GM13977 (cell line): ENCODE data around the gene RASGRF2.

Experiments
- DNase-seq: peaks from one replicate; pipeline ENCODE4 v3.0.0; 2012; ENCODE audit warnings: low spot score
- in situ Hi-C: fragments of 300-500 bp; cut with MboI; formaldehyde crosslinking; loops from one replicate; pipeline ENCODE4 v1.12.0; 2022; ENCODE audit warnings: low sequenced_read_pairs, low pct_unique_long_range_greater_than_20kb, mixed read lengths, inconsistent platforms; ENCODE audit not compliant: unreplicated experiment
- TF ChIP-seq, protein P1 (sequence below): IDR thresholded peaks from 2 replicates; pipeline ENCODE4 v1.5.1; 2012; ENCODE audit warnings: mild to moderate bottlenecking, control low read depth; ENCODE audit not compliant: insufficient read depth; ENCODE audit errors: extremely low read depth, missing control alignments

The RASGRF2 gene

DNA sequence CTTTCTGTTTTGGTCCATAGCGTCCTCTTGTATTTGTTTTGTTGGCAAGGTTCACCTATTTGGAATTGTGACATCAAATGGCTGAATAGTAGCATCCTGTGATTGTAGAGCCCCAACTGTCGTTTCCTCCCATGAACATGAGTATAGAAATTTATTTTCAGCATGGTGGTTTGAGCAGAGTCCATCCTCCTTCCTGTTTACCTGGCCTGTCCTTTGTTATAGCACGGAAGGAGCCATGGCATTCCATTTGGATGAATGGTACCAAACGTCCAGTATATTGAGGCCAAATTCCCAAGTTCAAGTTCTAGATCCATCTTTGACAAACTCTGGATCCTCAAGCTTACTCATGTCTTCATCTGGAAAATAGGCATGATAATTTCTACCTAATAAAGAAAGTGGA lies 16.8 kb downstream of the RASGRF2 start:
- no peak for DNase-seq
- in situ Hi-C loops, result no loop called here
- TF ChIP-seq, protein P1, sequence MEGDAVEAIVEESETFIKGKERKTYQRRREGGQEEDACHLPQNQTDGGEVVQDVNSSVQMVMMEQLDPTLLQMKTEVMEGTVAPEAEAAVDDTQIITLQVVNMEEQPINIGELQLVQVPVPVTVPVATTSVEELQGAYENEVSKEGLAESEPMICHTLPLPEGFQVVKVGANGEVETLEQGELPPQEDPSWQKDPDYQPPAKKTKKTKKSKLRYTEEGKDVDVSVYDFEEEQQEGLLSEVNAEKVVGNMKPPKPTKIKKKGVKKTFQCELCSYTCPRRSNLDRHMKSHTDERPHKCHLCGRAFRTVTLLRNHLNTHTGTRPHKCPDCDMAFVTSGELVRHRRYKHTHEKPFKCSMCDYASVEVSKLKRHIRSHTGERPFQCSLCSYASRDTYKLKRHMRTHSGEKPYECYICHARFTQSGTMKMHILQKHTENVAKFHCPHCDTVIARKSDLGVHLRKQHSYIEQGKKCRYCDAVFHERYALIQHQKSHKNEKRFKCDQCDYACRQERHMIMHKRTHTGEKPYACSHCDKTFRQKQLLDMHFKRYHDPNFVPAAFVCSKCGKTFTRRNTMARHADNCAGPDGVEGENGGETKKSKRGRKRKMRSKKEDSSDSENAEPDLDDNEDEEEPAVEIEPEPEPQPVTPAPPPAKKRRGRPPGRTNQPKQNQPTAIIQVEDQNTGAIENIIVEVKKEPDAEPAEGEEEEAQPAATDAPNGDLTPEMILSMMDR, result no peak

- DNase-seq, result no peak
- TF ChIP-seq, protein P1, result no peak
- in situ Hi-C loops, result no loop called here
These were observed 17.6 kb downstream of the RASGRF2 start for GRCh38 chr5:80977764-80978163.

DNA sequence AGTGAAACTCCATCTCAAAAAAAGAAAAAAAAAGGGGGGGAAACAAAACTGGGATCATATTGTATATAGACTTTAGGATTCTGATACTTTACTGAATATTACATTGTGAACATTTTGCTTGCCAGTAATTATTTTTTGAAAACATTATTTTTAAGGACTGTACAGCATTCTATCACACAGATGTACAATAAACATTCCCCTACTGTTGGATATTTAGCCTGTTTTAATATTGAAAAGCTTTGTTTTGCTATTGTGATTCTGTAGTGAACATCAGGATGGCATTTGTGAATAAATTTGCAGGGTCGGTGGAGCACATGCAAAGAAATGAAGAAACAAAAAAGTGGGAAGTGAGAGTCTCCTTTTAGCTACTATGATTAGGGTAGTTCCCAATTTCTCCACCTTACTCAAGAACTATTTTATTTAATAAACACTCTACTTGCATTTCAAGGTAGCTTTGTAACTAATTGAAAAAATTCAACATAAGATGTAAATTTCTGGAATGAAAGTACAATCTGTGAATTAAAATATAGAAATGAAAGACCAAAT lies 18.7 kb downstream of the RASGRF2 start:
- DNase-seq, result no peak
- TF ChIP-seq, protein P1, result no peak
- in situ Hi-C loops, result no loop called here

- DNase-seq, result no peak
- TF ChIP-seq, protein P1, result no peak
- in situ Hi-C loops, result no loop called here
These were observed 21.9 kb downstream of the RASGRF2 start for GRCh38 chr5:80982093-80982492.

DNA sequence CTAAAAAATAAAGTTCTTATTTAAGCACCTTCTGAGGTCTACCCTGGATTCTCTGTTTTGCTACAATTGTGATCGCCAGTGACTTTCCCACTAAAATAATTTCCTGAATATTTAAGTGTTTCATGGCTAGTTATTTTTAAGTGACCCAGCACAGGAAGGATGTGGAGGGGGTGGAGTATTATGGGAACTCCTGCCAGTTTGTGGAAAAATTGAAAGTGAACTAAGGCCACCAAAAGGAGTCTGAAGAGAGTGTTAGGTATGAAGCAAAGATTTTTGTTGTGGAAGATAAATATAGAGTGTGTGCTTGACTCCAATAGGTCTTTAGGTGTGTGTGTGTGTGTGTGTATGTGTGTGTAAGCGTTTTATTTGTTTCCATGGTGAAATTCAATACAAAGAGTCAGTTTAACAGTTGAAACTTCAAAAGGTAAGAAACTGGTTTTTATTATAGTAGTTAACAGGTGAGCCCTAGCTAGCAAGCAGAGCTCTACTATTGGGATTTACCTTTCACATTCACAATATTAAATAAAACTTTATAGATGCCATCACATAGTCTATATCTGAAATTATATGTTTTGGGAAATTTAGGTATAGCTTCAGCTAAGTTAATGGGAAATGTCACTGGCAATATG lies 25.6 kb downstream of the RASGRF2 start:
- in situ Hi-C loops, result no loop called here
- DNase-seq, result no peak
- TF ChIP-seq, protein P1, result no peak

DNA sequence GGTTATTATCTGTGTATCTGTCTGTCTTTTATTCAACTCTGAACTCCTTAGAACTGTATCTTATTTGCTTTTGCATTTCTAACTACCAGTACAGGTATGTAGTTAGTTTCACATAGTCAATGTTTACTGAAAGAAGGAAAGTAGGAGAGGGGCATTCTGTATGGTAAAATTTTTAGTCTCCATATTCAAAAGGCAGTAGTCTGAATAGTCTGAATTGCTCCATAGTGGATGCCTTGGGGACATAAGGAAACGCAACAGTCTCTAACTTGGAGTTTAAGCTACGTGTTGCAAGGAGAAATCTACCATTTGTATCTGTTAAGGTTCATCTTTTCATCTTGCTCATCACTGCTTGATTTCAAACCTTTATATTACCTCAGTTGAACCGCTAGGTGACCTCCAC lies 26.2 kb downstream of the RASGRF2 start:
- no peak for DNase-seq
- in situ Hi-C loops, result no loop called here
- TF ChIP-seq, protein P1, result no peak
